ENCODE data around the gene PEAR1. TPM values are rescaled to one million over a fixed set of nuclear protein-coding genes. Genes with fewer than 3 reads are reported as not detected.

The PEAR1 gene
- total and polyA plus RNA-seq, 2 donors (not counting 1 experiment from before 2014, with no cell fraction given) = 0.03 TPM; not detected in 1

DNA sequence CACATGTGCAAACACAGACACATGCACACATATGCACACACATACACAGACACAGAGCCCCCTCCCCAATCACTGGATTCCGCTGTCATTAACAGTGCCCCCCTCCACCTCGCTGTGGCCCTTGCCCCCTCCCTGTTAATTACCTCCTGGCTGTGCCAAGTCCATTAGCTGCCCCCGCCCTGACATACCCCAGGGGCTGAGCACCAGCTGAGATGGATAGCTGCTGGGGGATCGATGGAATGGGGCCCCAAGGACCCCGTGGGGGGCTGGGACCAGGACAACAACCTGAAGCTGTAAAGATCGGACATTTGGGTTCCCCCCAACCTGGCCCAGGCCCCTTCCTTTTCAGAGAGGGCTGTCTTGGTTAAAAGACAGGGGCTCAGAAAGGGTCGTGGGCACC lies 9.6 kb upstream of the PEAR1 start:
- no peak overlapping the region for H3K27ac ChIP-seq (ENCODE audit: low read length in 2 of 2)
- Mint-ChIP-seq H3K27me3 (peaks cover 61% of the 10 kb centered on the region), H3K27ac (no peak overlapping the region)

DNA sequence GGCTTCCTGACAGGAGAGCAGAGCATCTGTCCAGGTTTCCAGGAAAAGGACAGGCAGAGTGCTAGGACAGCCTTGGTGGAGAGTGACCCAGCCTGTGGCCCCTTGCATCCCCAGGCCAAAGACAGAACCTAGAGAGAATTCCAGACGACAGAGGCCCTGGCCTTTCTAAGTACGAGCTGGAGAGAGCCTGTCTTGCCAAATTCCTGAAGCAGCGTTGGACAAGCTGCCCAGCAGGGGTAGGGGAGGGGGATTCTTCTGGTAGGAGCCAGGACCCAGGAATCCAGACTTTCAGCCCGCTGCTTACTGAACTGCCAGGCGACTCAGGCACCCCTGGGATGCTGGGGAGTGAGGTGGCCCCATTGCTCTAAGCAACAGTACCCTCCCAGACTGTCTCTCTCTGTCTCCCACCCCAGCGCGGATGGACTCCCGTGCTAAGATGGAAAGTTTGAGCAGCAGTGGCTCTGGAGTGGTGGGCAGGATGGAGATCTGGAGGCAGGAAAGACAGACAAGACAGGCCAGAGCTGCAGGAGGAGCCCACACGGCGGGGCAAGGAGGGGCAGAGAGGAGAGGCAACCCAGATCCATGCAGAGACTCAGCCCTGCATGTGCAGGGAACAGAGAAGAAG lies 8.8 kb upstream of the PEAR1 start:
- no peak for ATAC-seq (ENCODE audit: low read depth)
- peaks cover 61% of the 10 kb centered on the region for H3K27me3 Mint-ChIP-seq
- Histone ChIP-seq H3K79me2 (ENCODE audit: control insufficient read depth, insufficient read depth, low read length) (no peaks in the 10 kb centered on the region), H3K36me3 (replicated peaks in 1 of 2; ENCODE audit: control extremely low read depth in 1 of 2, control insufficient read depth in 1 of 2, extremely low read depth in 1 of 2, insufficient read depth in 2 of 2, low read length in 1 of 2) (no peaks in the 10 kb centered on the region), H3K27me3 (replicated peaks in 1 of 4; ENCODE audit: control extremely low read depth in 1 of 4, control insufficient read depth in 3 of 4, insufficient read depth in 4 of 4, low read length in 3 of 4) (peaks cover 0 to 46% (median 7%) of the 10 kb centered on the region in 4 experiments), H3K4me1 (ENCODE audit: control insufficient read depth in 2 of 2, insufficient read depth in 2 of 2, low read length in 2 of 2) (no peaks in the 10 kb centered on the region), H3K9ac (ENCODE audit: low read length) (no peak overlapping the region), H2AFZ (ENCODE audit: insufficient read depth, low read depth, low read length, poor library complexity, severe bottlenecking) (no peak overlapping the region), H3K27ac (ENCODE audit: low read length in 2 of 2) (no peak overlapping the region), H4K20me1 (ENCODE audit: control insufficient read depth, insufficient read depth, low read length, poor library complexity, severe bottlenecking) (no peaks in the 10 kb centered on the region), H3K9me3 (ENCODE audit: control extremely low read depth in 1 of 3, control insufficient read depth in 2 of 3, insufficient read depth in 1 of 3, low read length in 2 of 3) (no peaks in the 10 kb centered on the region), H3K4me2 (replicated peaks; ENCODE audit: low read depth, low read length, poor library complexity, severe bottlenecking) (no peak overlapping the region), H3K4me3 (ENCODE audit: control extremely low read depth in 1 of 5, extremely low read depth in 1 of 5, insufficient read depth in 1 of 5, low read depth in 2 of 5, low read length in 4 of 5) (no peak overlapping the region)
- CTCF ChIA-PET = interaction anchor here (1.8 kb wide), 1 partner anchor 195 kb away, joined by 6 read pairs; no protein-coding TSS in a partner anchor
- no peak for DNase-seq
- WGBS (ENCODE audit: insufficient coverage) = 83% methylated on average over 5 of the region's 10 CpGs
- intact Hi-C loops (cut with micrococcal nuclease) = no loop called here
- H3K27ac Mint-ChIP-seq = no peak overlapping the region
- POLR2A ChIA-PET = no interaction called here
- H3K4me1 Mint-ChIP-seq = no peaks in the 10 kb centered on the region
- H3K4me3 Mint-ChIP-seq = no peak overlapping the region
- TF ChIP-seq, protein P1, sequence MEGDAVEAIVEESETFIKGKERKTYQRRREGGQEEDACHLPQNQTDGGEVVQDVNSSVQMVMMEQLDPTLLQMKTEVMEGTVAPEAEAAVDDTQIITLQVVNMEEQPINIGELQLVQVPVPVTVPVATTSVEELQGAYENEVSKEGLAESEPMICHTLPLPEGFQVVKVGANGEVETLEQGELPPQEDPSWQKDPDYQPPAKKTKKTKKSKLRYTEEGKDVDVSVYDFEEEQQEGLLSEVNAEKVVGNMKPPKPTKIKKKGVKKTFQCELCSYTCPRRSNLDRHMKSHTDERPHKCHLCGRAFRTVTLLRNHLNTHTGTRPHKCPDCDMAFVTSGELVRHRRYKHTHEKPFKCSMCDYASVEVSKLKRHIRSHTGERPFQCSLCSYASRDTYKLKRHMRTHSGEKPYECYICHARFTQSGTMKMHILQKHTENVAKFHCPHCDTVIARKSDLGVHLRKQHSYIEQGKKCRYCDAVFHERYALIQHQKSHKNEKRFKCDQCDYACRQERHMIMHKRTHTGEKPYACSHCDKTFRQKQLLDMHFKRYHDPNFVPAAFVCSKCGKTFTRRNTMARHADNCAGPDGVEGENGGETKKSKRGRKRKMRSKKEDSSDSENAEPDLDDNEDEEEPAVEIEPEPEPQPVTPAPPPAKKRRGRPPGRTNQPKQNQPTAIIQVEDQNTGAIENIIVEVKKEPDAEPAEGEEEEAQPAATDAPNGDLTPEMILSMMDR (IDR thresholded peaks at IDR 0.05) = no peak
- TF ChIP-seq EZH2 (IDR thresholded peaks at IDR 0.05; ENCODE audit: borderline replicate concordance, insufficient read depth, low read depth, low read length, poor library complexity, severe bottlenecking) = no peak
- no peaks in the 10 kb centered on the region for H3K9me3 Mint-ChIP-seq (ENCODE audit: insufficient read depth)

More for the DNA sequence above, 9.6 kb upstream of the PEAR1 start:
- no peaks in the 10 kb centered on the region for H3K9me3 Mint-ChIP-seq (ENCODE audit: insufficient read depth)
- H3K4me1 Mint-ChIP-seq = no peaks in the 10 kb centered on the region
- no peaks in the 10 kb centered on the region for H3K36me3 ChIP-seq (replicated peaks in 1 of 2; ENCODE audit: control extremely low read depth in 1 of 2, control insufficient read depth in 1 of 2, extremely low read depth in 1 of 2, insufficient read depth in 2 of 2, low read length in 1 of 2)
- no peak overlapping the region for H3K9ac ChIP-seq (ENCODE audit: low read length)
- ATAC-seq (ENCODE audit: low read depth) = no peak
- no peak overlapping the region for H3K4me2 ChIP-seq (replicated peaks; ENCODE audit: low read depth, low read length, poor library complexity, severe bottlenecking)
- ChIA-PET CTCF (interaction anchor here (1.8 kb wide), 1 partner anchor 195 kb away, joined by 6 read pairs; no protein-coding TSS in a partner anchor), POLR2A (no interaction called here)
- no peak overlapping the region for H3K4me3 ChIP-seq (ENCODE audit: control extremely low read depth in 1 of 5, extremely low read depth in 1 of 5, insufficient read depth in 1 of 5, low read depth in 2 of 5, low read length in 4 of 5)
- no peaks in the 10 kb centered on the region for H3K79me2 ChIP-seq (ENCODE audit: control insufficient read depth, insufficient read depth, low read length)
- no peak for TF ChIP-seq EZH2 (IDR thresholded peaks at IDR 0.05; ENCODE audit: borderline replicate concordance, insufficient read depth, low read depth, low read length, poor library complexity, severe bottlenecking)
- TF ChIP-seq, protein P1 (IDR thresholded peaks at IDR 0.05) = no peak
- H3K27me3 ChIP-seq (replicated peaks in 1 of 4; ENCODE audit: control extremely low read depth in 1 of 4, control insufficient read depth in 3 of 4, insufficient read depth in 4 of 4, low read length in 3 of 4) = peaks cover 0 to 46% (median 8%) of the 10 kb centered on the region in 4 experiments
- intact Hi-C loops (cut with micrococcal nuclease) = no loop called here
- H3K9me3 ChIP-seq (ENCODE audit: control extremely low read depth in 1 of 3, control insufficient read depth in 2 of 3, insufficient read depth in 1 of 3, low read length in 2 of 3) = no peaks in the 10 kb centered on the region
- H2AFZ ChIP-seq (ENCODE audit: insufficient read depth, low read depth, low read length, poor library complexity, severe bottlenecking) = no peak overlapping the region
- WGBS (ENCODE audit: insufficient coverage) = 75% methylated on average over 7 of the region's 7 CpGs
- no peaks in the 10 kb centered on the region for H3K4me1 ChIP-seq (ENCODE audit: control insufficient read depth in 2 of 2, insufficient read depth in 2 of 2, low read length in 2 of 2)
- H4K20me1 ChIP-seq (ENCODE audit: control insufficient read depth, insufficient read depth, low read length, poor library complexity, severe bottlenecking) = no peaks in the 10 kb centered on the region
- H3K4me3 Mint-ChIP-seq = no peak overlapping the region
- DNase-seq = no peak

Data from B cell (primary cell).